Measurements from ENCODE around the gene TOB1. TPM values are rescaled to one million over a fixed set of nuclear protein-coding genes. Genes with fewer than 3 reads are reported as not detected.

Gene TOB1
- total RNA-seq, 1 experiment from 2014 or later: 67.9 TPM

DNA sequence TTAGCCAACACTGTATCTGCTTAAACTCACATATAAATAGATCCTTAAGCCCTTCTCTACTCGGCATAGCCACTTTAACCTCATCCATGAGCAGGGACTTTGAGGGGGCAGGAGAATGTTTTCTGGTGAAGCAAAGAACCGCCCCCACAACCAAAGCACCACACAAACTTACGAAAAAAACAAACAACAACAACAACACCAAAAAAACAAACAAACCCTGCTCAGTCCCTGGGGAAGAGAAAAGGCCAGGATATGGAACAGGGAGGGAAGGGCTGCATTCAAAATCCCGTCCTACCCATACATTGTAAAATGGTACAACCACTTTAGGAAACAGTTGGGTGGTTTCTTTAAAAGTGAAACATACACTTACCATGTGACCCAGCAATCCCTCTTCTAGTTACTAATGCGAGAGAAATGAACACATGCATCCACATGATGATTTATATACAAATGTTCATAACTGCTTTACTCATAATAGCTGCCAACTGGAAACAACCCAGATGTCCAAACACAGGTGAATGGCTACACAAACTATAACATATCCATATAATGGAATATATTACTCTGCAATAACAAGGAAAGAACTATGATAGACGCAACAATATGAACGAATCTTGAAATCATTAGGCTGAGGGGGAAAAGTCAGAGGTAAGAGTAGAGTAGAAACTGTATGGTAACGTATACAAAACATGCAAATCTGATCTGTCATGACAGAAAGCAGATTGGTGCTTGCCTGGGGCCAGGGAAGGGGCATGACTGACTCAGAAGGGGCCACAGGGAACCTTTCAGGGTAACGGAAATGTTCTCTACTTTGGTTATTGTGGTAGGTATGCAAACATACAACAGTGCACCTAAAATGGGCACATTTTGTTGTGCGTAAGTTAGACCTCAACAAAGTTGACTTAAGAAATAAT lies 37.7 kb upstream of the TOB1 start:
- H4K20me1 ChIP-seq (ENCODE audit: insufficient read depth): no peaks in the 10 kb centered on the region
- peak overlapping the region; percentile 76 for H3K4me2 ChIP-seq
- intact Hi-C loops (cut with micrococcal nuclease; ENCODE audit: unreplicated experiment): loop anchor here (1.0 to 5.0 kb wide), 3 partner anchors 15 to 48 kb away; partner anchors contain the start of gene TOB1
- H2AFZ ChIP-seq: peak overlapping the region; percentile 72; the same call in 1 of the 2 replicates
- H3K4me3 ChIP-seq: peak overlapping the region; percentile 42; the same call in 1 of the 2 replicates
- peaks cover 5% of the 10 kb centered on the region; the same call in 1 of the 2 replicates for H3K9me2 ChIP-seq (ENCODE audit: insufficient read depth)
- no peaks in the 10 kb centered on the region for H3K27me3 ChIP-seq (ENCODE audit: insufficient read depth, low read depth)
- TF ChIP-seq, protein P1, sequence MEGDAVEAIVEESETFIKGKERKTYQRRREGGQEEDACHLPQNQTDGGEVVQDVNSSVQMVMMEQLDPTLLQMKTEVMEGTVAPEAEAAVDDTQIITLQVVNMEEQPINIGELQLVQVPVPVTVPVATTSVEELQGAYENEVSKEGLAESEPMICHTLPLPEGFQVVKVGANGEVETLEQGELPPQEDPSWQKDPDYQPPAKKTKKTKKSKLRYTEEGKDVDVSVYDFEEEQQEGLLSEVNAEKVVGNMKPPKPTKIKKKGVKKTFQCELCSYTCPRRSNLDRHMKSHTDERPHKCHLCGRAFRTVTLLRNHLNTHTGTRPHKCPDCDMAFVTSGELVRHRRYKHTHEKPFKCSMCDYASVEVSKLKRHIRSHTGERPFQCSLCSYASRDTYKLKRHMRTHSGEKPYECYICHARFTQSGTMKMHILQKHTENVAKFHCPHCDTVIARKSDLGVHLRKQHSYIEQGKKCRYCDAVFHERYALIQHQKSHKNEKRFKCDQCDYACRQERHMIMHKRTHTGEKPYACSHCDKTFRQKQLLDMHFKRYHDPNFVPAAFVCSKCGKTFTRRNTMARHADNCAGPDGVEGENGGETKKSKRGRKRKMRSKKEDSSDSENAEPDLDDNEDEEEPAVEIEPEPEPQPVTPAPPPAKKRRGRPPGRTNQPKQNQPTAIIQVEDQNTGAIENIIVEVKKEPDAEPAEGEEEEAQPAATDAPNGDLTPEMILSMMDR (conservative IDR thresholded peaks at IDR 0.05): no peak
- TF ChIP-seq EZH2 (IDR thresholded peaks at IDR 0.05; ENCODE audit: low read depth): no peak
- ChIA-PET POLR2A (ENCODE audit: unreplicated experiment) (interaction anchor here (0.7 to 1.4 kb wide), 2 partner anchors 11 to 38 kb away, joined by 3 to 19 read pairs; partner anchors contain the start of gene TOB1), CTCF (interaction anchor here (1.2 kb wide), 1 partner anchor 11 kb away, joined by 4 read pairs; no protein-coding TSS in a partner anchor)
- H3K79me2 ChIP-seq (ENCODE audit: low read depth): no peaks in the 10 kb centered on the region
- no peaks in the 10 kb centered on the region for H3K36me3 ChIP-seq (ENCODE audit: low read depth)
- H3F3A ChIP-seq (ENCODE audit: insufficient read depth, low read depth): peaks cover 43% of the 10 kb centered on the region
- H3K27ac ChIP-seq: peak overlapping the region; percentile 87
- H3K4me1 ChIP-seq (replicated peaks; ENCODE audit: insufficient read depth): peaks cover 64% of the 10 kb centered on the region
- H3K9me3 ChIP-seq (ENCODE audit: insufficient read depth, low read depth): no peaks in the 10 kb centered on the region
- DNase-seq: peak in 1 of 2 experiments; percentile 61
- no TSS peak for BruUV-seq (replicated peaks)

DNA sequence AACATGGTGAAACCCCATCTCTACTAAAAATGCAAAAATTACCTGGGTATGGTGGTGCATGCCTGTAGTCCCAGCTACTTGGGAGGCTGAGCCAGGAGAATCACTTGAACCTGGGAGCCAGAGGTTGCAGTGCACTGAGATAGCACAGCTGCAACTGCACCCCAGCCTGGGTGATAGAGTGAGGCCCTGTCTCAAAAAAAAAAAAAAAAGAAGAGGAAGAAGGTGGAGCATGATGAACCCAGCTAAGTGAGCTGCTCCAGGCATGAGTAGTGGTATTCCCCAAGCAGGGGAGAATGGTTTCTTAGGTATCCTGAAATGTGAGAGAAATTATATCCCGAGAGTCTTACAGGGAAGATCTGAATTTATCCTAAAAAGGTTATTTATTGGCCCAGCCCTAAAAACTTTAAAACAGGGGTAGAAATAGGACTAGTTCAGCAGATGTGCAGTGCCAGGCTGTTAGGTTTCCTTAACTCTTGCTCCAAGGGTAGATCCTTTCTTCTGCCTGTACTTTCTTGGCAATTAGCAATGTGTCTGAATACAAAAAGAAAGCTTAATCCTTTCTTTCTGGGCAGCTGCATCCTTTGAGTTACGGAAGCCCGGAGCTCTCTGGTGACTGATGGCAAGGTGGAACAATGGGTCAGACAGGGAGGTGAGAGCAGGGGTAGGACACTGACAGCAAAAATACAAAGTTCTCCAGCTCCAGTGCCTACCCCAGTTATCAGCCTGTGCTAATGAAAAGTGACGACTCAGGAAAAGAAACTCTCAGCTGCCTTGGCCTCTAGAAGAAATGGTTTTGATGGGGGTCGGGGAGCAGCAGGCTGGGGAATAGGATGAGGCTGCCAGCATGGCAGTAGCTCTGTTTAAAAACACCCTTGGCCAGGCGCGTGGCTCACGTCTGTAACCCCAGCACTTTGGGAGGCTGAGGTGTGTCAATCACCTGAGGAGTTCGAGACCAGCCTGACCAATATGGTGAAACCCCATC lies 36.5 kb upstream of the TOB1 start:
- Histone ChIP-seq H3K9me2 (ENCODE audit: insufficient read depth) (peaks cover 5% of the 10 kb centered on the region; the same call in 1 of the 2 replicates), H3K27ac (peak overlapping the region; percentile 87), H3K4me1 (replicated peaks; ENCODE audit: insufficient read depth) (peaks cover 60% of the 10 kb centered on the region), H3F3A (ENCODE audit: insufficient read depth, low read depth) (peaks cover 43% of the 10 kb centered on the region), H3K36me3 (ENCODE audit: low read depth) (no peaks in the 10 kb centered on the region), H3K27me3 (ENCODE audit: insufficient read depth, low read depth) (no peaks in the 10 kb centered on the region), H3K9me3 (ENCODE audit: insufficient read depth, low read depth) (no peaks in the 10 kb centered on the region), H3K79me2 (ENCODE audit: low read depth) (no peaks in the 10 kb centered on the region), H4K20me1 (ENCODE audit: insufficient read depth) (no peaks in the 10 kb centered on the region), H3K4me3 (no peak overlapping the region), H3K4me2 (peak overlapping the region; percentile 76), H2AFZ (no peak overlapping the region)
- ChIA-PET POLR2A (ENCODE audit: unreplicated experiment) (interaction anchor here (0.5 to 0.9 kb wide), 2 partner anchors 36 to 471 kb away, joined by 5 to 9 read pairs; partner anchors contain the start of gene TOB1), CTCF (no interaction called here)
- TF ChIP-seq, protein P1 (conservative IDR thresholded peaks at IDR 0.05): no peak
- TF ChIP-seq EZH2 (IDR thresholded peaks at IDR 0.05; ENCODE audit: low read depth): no peak
- intact Hi-C loops (cut with micrococcal nuclease; ENCODE audit: unreplicated experiment): loop anchor here (5.0 kb wide), 1 partner anchor 50 kb away; no protein-coding TSS in a partner anchor
- BruUV-seq (replicated peaks): no TSS peak
- no peak for DNase-seq

Measured in PC-9 (cell line).